HCT116 (cell line): ENCODE results near the gene AWAT1.

ENCODE experiments used
- ATF3 ChIP-seq: IDR thresholded peaks from 2 replicates; pipeline ENCODE4 v1.6.1; 2012
- CTCF ChIP-seq, 3 experiments: fragments of 200-600 bp in 1 of 3; sonication (generic) in 1 of 3; IDR thresholded peaks in 2 of 3; conservative IDR thresholded peaks in 1 of 3; 2 replicates each; pipeline ENCODE4 v1.5.1; 2012 to 2017; ENCODE audit warnings: low read depth in 2 of 3, low read length in 2 of 3, antibody characterized with exemption in 1 of 3, borderline replicate concordance in 1 of 3, control low read depth in 1 of 3, mild to moderate bottlenecking in 1 of 3, mixed read lengths in 1 of 3, mixed run types in 1 of 3, moderate library complexity in 1 of 3; ENCODE audit not compliant: insufficient read depth in 1 of 3
- EZH2 ChIP-seq: fragments of 200-600 bp; sonication (generic); IDR thresholded peaks from 2 replicates; pipeline ENCODE4 v1.6.1; 2017; ENCODE audit warnings: antibody characterized with exemption, mixed run types
- POLR2A ChIP-seq: IDR thresholded peaks from 2 replicates; pipeline ENCODE4 v1.7.0; 2011; ENCODE audit warnings: borderline replicate concordance; ENCODE audit not compliant: insufficient read depth, insufficient read length; ENCODE audit errors: extremely low read depth
- POLR2AphosphoS5 ChIP-seq: IDR thresholded peaks from 2 replicates; pipeline ENCODE4 v1.6.1; 2011; ENCODE audit warnings: mild to moderate bottlenecking, low read depth, low read length, moderate library complexity
- RAD21 ChIP-seq: IDR thresholded peaks from 2 replicates; pipeline ENCODE4 v1.6.1; 2012; ENCODE audit warnings: low read depth, mild to moderate bottlenecking
- REST ChIP-seq: IDR thresholded peaks from 2 replicates; pipeline ENCODE4 v1.6.1; 2012; ENCODE audit warnings: low read depth
- SRF ChIP-seq: IDR thresholded peaks from 2 replicates; pipeline ENCODE4 v1.6.1; 2012; ENCODE audit warnings: low read depth
- ZBTB33 ChIP-seq: IDR thresholded peaks from 2 replicates; pipeline ENCODE4 v1.6.1; 2011; ENCODE audit warnings: mild to moderate bottlenecking, low read length, moderate library complexity; ENCODE audit not compliant: insufficient replicate concordance; ENCODE audit errors: extremely low read depth

- TF ChIP-seq CTCF (IDR thresholded peaks at IDR 0.05 in 2 of 3, conservative IDR thresholded peaks at IDR 0.05 in 1 of 3; ENCODE audit: borderline replicate concordance in 1 of 3, insufficient read depth in 1 of 3, low read depth in 2 of 3, low read length in 2 of 3) (no peak), POLR2AphosphoS5 (no peak), POLR2A (no peak), ATF3 (no peak), EZH2 (no peak), REST (no peak), ZBTB33 (no peak), SRF (no peak), RAD21 (no peak)
These were observed 47.5 kb downstream of the AWAT1 start, which contains the start of gene RAB41 for GRCh38 chrX:70281951-70282350.
